ENCODE data around the gene SERP2.

DNA sequence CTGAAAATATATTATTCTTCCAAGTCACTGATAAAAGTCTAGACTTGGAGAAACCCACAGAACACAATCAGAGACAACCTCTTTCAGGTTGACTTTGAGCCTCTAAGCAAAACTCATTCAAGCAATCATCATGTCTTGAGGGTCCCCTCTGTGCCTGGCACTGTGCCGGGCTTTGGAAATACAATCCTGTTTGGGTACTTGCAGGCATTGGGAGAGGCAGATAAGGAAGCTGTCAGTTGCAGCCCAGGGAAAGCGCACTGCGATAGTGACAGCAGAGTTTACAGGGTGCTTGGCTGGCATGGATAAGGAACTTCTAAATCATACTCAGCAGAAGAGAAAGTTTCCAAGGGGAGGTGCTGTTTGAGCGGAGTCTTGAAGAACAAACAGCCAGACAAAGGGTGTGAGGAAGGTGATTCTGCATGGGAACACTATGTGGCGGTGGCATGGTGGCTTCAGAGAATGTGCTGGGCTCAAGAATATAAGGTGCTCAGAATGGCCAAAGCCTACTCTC is 9.1 kb downstream of the SERP2 start:
- no peak for TF ChIP-seq ZNF318 (CRISPR knock-in tag; IDR thresholded peaks at IDR 0.05)
- TF ChIP-seq SOX6 (IDR thresholded peaks at IDR 0.05): no peak
- no peak for TF ChIP-seq SOX6 (CRISPR knock-in tag; IDR thresholded peaks at IDR 0.05)
- TF ChIP-seq MTA1 (CRISPR knock-in tag; IDR thresholded peaks at IDR 0.05; ENCODE audit: borderline replicate concordance): no peak
- TF ChIP-seq NFYB (CRISPR knock-in tag; IDR thresholded peaks at IDR 0.05): no peak
- TF ChIP-seq EZH2 (conservative IDR thresholded peaks at IDR 0.05; ENCODE audit: low read depth, low read length): no peak
- TF ChIP-seq, protein P1, sequence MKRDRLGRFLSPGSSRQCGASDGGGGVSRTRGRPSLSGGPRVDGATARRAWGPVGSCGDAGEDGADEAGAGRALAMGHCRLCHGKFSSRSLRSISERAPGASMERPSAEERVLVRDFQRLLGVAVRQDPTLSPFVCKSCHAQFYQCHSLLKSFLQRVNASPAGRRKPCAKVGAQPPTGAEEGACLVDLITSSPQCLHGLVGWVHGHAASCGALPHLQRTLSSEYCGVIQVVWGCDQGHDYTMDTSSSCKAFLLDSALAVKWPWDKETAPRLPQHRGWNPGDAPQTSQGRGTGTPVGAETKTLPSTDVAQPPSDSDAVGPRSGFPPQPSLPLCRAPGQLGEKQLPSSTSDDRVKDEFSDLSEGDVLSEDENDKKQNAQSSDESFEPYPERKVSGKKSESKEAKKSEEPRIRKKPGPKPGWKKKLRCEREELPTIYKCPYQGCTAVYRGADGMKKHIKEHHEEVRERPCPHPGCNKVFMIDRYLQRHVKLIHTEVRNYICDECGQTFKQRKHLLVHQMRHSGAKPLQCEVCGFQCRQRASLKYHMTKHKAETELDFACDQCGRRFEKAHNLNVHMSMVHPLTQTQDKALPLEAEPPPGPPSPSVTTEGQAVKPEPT (CRISPR knock-in tag; IDR thresholded peaks at IDR 0.05; ENCODE audit: low read depth): no peak
- no peak for TF ChIP-seq ZIK1 (CRISPR knock-in tag; IDR thresholded peaks at IDR 0.05; ENCODE audit: borderline replicate concordance, low read depth)

Data from HepG2 (cell line).